Measurements from ENCODE around the gene GNAO1. TPM values are rescaled to one million over a fixed set of nuclear protein-coding genes. Genes with fewer than 3 reads are reported as not detected.
"Not testable (repeated sequence)": the region's sequence is repeated elsewhere in the genome, so short reads cannot be mapped to it uniquely, and the experiment has no call there.

Gene GNAO1
- polyA plus RNA-seq, 3 donors from 2014 or later, result 0.45 to 0.88 TPM; not detected in 1

- no peak overlapping the region for H3K27ac Mint-ChIP-seq
- no peak for DNase-seq
- peaks cover 0 to 1% (median 0%) of the 10 kb centered on the region in 3 donors for H3K27me3 Mint-ChIP-seq (ENCODE audit: low read depth in 3 of 3)
- H3K36me3 Mint-ChIP-seq, result peaks cover 8 to 28% (median 11%) of the 10 kb centered on the region in 3 donors
- H3K9me3 Mint-ChIP-seq, result no peaks in the 10 kb centered on the region
- H3K4me3 Mint-ChIP-seq, result no peak overlapping the region
- H3K4me1 Mint-ChIP-seq, result peaks cover 9 to 12% of the 10 kb centered on the region in 2 donors
Observed at GRCh38 chr16:56368545-56368944, 177.3 kb downstream of the GNAO1 start.

- no peak for DNase-seq
- no peaks in the 10 kb centered on the region for H3K9me3 Mint-ChIP-seq
Observed at GRCh38 chr16:56369202-56369601, 177.9 kb downstream of the GNAO1 start.

DNA sequence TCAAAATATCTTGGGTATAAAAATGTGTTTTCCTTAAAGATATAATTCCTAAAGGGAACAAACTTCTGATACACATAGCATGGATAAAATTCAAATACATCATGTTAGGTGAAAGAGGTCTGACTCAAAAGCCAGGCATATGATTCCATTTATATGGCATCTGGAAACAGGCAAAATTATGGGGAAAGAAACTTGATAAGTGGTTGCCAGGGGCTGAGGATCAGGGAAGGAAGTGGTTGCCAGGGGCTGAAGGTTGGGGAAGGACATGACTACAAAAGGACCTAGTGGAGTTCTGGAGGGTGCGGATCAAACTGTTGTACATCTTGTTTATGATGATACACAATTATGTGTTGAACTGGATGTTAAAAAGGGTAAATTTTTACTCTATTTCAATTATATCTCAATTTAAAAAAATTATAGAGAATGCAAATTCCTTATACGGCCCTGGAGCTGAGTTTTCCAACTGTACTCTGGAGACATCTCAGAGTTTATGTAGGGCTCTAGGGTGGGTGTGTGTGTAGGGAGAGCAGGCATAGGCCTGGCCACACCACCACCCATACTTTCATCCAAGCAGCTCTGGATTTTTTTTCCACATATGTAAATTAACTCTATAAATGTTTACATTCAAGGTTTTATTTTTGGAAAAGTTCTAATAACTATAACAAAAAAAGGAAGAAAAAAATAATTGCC, 179.0 kb downstream of the GNAO1 start:
- no peak for DNase-seq
- Mint-ChIP-seq H3K9me3 (no peaks in the 10 kb centered on the region), H3K27me3 (ENCODE audit: low read depth in 3 of 3) (peaks cover 0 to 1% (median 0%) of the 10 kb centered on the region in 3 donors), H3K4me3 (no peak overlapping the region), H3K36me3 (peaks cover 8 to 25% (median 12%) of the 10 kb centered on the region in 3 donors), H3K27ac (peak overlapping the region in 1 of 6 donors; percentile 8), H3K4me1 (peaks cover 9 to 15% of the 10 kb centered on the region in 2 donors)

More at GRCh38 chr16:56369202-56369601, 177.9 kb downstream of the GNAO1 start:
- Mint-ChIP-seq H3K27ac (no peak overlapping the region), H3K4me3 (no peak overlapping the region), H3K36me3 (peaks cover 8 to 30% (median 12%) of the 10 kb centered on the region in 3 donors), H3K4me1 (peaks cover 9 to 12% of the 10 kb centered on the region in 2 donors), H3K27me3 (ENCODE audit: low read depth in 3 of 3) (peaks cover 0 to 1% (median 0%) of the 10 kb centered on the region in 3 donors)

- H3K9me3 Mint-ChIP-seq, result no peaks in the 10 kb centered on the region
- no peak overlapping the region for H3K27ac Mint-ChIP-seq
- peaks cover 9 to 17% of the 10 kb centered on the region in 2 donors for H3K4me1 Mint-ChIP-seq
- H3K27me3 Mint-ChIP-seq (ENCODE audit: low read depth in 3 of 3), result no peaks in the 10 kb centered on the region
- no peak for DNase-seq
- peaks cover 8 to 25% (median 12%) of the 10 kb centered on the region in 3 donors for H3K36me3 Mint-ChIP-seq
- no peak overlapping the region for H3K4me3 Mint-ChIP-seq
Observed at GRCh38 chr16:56370875-56371659, 179.8 kb downstream of the GNAO1 start.

DNA sequence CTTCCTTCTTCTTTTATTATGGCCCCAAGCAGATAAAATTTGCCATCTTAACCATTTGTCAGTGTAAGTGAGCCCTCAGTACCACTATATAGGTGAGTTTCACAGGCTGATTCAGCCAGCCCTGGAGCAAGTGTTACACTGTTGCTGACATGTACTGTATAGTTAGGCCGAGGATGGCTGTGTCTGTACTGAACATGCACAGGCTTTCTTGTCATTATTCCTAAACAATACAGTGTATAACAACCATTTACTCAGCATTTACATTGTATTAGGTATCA, 180.3 kb downstream of the GNAO1 start:
- Mint-ChIP-seq H3K27me3 (ENCODE audit: low read depth in 3 of 3) (no peaks in the 10 kb centered on the region), H3K36me3 (peaks cover 8 to 25% (median 12%) of the 10 kb centered on the region in 3 donors), H3K4me1 (peaks cover 9 to 17% of the 10 kb centered on the region in 2 donors), H3K9me3 (no peaks in the 10 kb centered on the region), H3K4me3 (no peak overlapping the region), H3K27ac (no peak overlapping the region)
- no peak for DNase-seq

GRCh38 chr16:56372013-56372634, 180.8 kb downstream of the GNAO1 start:
- Mint-ChIP-seq H3K27me3 (ENCODE audit: low read depth in 3 of 3) (no peaks in the 10 kb centered on the region), H3K27ac (no peak overlapping the region), H3K9me3 (no peaks in the 10 kb centered on the region), H3K4me3 (peak overlapping the region in 1 of 5 donors; percentile 18), H3K36me3 (peaks cover 8 to 25% (median 12%) of the 10 kb centered on the region in 3 donors), H3K4me1 (peaks cover 9 to 17% of the 10 kb centered on the region in 2 donors)
- no peak for DNase-seq

GRCh38 chr16:56373003-56373402, 181.7 kb downstream of the GNAO1 start:
- peaks cover 4 to 22% (median 7%) of the 10 kb centered on the region in 3 donors for H3K36me3 Mint-ChIP-seq
- H3K27ac Mint-ChIP-seq, result no peak overlapping the region
- H3K4me3 Mint-ChIP-seq, result no peak overlapping the region
- no peak for DNase-seq
- H3K27me3 Mint-ChIP-seq (ENCODE audit: low read depth in 3 of 3), result no peaks in the 10 kb centered on the region
- H3K4me1 Mint-ChIP-seq, result peaks cover 9 to 17% of the 10 kb centered on the region in 2 donors
- no peaks in the 10 kb centered on the region for H3K9me3 Mint-ChIP-seq

DNA sequence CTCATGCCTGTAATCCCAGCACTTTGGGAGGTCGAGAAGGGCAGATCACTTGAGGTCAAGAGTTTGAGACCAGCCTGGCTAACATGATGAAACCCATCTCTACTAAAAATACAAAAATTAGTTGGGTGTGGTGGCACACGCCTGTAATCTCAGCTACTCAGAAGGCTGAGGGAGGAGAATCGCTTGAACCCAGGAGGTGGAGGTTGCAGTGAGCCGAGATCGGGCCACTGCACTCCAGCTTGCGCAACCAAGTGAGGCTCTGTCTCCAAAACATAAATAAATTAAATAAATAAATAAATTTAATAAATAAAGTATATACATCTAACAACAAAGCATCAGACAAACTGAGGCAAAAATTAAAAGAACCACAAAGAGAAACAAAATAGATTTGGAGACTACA, 184.5 kb downstream of the GNAO1 start:
- DNase-seq; H3K27ac Mint-ChIP-seq; H3K9me3 Mint-ChIP-seq; H3K27me3 Mint-ChIP-seq (ENCODE audit: low read depth in 3 of 3); H3K4me3 Mint-ChIP-seq: not testable (repeated sequence)
- H3K36me3 Mint-ChIP-seq, result peaks cover 19 to 37% (median 28%) of the 10 kb centered on the region in 3 donors
- peaks cover 9 to 17% of the 10 kb centered on the region in 2 donors for H3K4me1 Mint-ChIP-seq

DNA sequence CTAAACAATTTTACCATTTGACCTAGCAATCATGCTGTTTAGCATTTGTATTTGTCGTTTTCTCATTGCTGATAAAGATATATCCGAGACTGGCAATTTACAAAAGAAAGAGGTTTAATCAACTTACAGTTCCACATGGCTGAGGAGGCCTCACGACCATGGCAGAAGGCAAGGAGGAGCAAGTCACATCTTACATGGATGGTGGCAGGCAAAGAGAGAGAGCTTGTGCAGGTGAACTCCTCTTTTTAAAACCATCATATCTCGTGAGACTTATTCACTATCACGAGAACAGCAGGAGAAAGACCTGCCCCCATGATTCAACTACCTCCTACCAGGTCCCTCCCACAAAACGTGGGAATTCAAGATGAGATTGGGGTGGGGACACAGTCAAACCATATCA, 187.8 kb downstream of the GNAO1 start:
- not testable (repeated sequence) for H3K27me3 Mint-ChIP-seq (ENCODE audit: low read depth in 3 of 3); DNase-seq; H3K4me3 Mint-ChIP-seq
- Mint-ChIP-seq H3K36me3 (peaks cover 51 to 60% (median 55%) of the 10 kb centered on the region in 3 donors), H3K9me3 (peaks cover 2 to 19% (median 6%) of the 10 kb centered on the region in 6 donors), H3K27ac (peak overlapping the region in 1 of 6 donors; percentile 25), H3K4me1 (peaks cover 2 to 10% of the 10 kb centered on the region in 2 donors)

- H3K27ac Mint-ChIP-seq, result peak overlapping the region in 1 of 6 donors; percentile 20
- not testable (repeated sequence) for H3K4me1 Mint-ChIP-seq; H3K27me3 Mint-ChIP-seq (ENCODE audit: low read depth in 3 of 3); H3K4me3 Mint-ChIP-seq; DNase-seq
- peaks cover 60 to 73% (median 65%) of the 10 kb centered on the region in 3 donors for H3K36me3 Mint-ChIP-seq
- H3K9me3 Mint-ChIP-seq, result peaks cover 2 to 19% (median 6%) of the 10 kb centered on the region in 6 donors
Observed at GRCh38 chr16:56380778-56381485, 189.6 kb downstream of the GNAO1 start.

DNA sequence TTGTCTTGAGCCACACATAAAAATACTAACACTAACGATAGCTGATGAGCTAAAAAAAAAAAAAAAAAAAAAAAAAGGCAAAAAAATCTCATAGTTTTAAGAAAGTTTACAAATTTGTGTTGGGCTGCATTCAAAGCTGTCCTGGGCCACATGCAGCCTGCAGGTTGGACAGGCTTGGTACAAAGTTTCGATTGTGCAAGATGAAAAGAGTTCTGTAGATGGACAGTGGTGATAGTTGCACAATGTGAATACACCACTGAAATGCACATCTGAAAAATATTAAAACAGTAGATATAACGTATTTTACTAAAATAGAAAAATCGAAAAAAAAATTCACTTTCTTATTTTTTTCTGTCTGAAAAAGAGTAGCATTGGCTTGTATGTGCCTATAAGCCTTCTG, 191.2 kb downstream of the GNAO1 start:
- H3K36me3 Mint-ChIP-seq, result peaks cover 62 to 76% (median 69%) of the 10 kb centered on the region in 3 donors
- H3K27me3 Mint-ChIP-seq (ENCODE audit: low read depth in 3 of 3), result peaks cover 0 to 5% (median 0%) of the 10 kb centered on the region in 3 donors
- no peak overlapping the region for H3K27ac Mint-ChIP-seq
- DNase-seq, result no peak
- H3K9me3 Mint-ChIP-seq, result peaks cover 2 to 19% (median 6%) of the 10 kb centered on the region in 6 donors
- H3K4me3 Mint-ChIP-seq, result no peak overlapping the region
- peaks cover 2 to 5% of the 10 kb centered on the region in 2 donors for H3K4me1 Mint-ChIP-seq

GRCh38 chr16:56382901-56383355, 191.6 kb downstream of the GNAO1 start:
- H3K36me3 Mint-ChIP-seq, result peaks cover 64 to 78% (median 69%) of the 10 kb centered on the region in 3 donors
- peaks cover 2 to 19% (median 6%) of the 10 kb centered on the region in 6 donors for H3K9me3 Mint-ChIP-seq
- no peak overlapping the region for H3K27ac Mint-ChIP-seq
- H3K27me3 Mint-ChIP-seq (ENCODE audit: low read depth in 3 of 3), result peaks cover 0 to 5% (median 0%) of the 10 kb centered on the region in 3 donors
- H3K4me3 Mint-ChIP-seq, result no peak overlapping the region
- DNase-seq, result no peak
- peaks cover 2 to 5% of the 10 kb centered on the region in 2 donors for H3K4me1 Mint-ChIP-seq

DNA sequence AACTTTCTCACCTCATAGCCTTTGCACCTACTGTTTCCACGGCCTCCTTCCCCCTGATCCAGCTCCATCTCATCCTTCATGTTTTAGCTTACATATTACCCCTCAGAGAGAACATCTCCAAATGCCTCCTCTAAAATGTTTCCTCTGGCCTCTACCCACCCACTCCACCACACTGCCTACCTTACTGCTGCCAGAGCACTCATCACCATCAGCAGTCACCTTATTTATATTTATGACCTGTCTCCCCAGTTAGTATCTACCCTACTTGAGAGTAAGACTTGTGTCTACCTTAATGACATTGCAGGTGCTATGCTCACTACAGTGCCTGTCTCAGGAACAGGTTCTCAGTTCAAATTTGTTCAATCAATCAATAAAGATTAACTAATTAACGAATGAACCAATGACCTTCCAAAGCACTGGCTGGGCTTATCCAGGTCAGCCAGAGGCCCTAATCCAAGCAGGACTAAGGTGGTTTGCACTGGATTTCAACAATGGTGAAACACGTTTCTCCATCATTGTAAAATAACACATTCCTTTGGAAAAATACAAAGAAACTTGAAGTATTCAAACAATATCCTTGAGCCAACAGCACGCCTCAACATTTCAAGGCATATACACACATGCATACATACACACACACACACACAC, 192.9 kb downstream of the GNAO1 start:
- peaks cover 57 to 74% (median 58%) of the 10 kb centered on the region in 3 donors for H3K36me3 Mint-ChIP-seq
- peaks cover 2 to 5% of the 10 kb centered on the region in 2 donors for H3K4me1 Mint-ChIP-seq
- peaks cover 2 to 19% (median 6%) of the 10 kb centered on the region in 6 donors for H3K9me3 Mint-ChIP-seq
- no peak for DNase-seq
- H3K4me3 Mint-ChIP-seq, result no peak overlapping the region
- peaks cover 0 to 5% (median 0%) of the 10 kb centered on the region in 3 donors for H3K27me3 Mint-ChIP-seq (ENCODE audit: low read depth in 3 of 3)
- no peak overlapping the region for H3K27ac Mint-ChIP-seq
